Activated CD4-positive, alpha-beta T cell treated with anti-CD3 and anti-CD28 coated beads, Interleukin-2, amount 50 U/mL, for 24 hours (primary cell): ENCODE data around the gene SPATC1L.
A peak's percentile ranks its signal among the peaks of the same experiment; 100 is the strongest.
"Not testable (repeated sequence)": the region's sequence is repeated elsewhere in the genome, so short reads cannot be mapped to it uniquely, and the experiment has no call there.

Experiments
- DNase-seq, 2 donors: peaks; one replicate each; pipeline ENCODE4 v3.0.0-alpha.2; 2020; ENCODE audit warnings: low read depth in 1 of 2, low spot score in 1 of 2

The SPATC1L gene

DNA sequence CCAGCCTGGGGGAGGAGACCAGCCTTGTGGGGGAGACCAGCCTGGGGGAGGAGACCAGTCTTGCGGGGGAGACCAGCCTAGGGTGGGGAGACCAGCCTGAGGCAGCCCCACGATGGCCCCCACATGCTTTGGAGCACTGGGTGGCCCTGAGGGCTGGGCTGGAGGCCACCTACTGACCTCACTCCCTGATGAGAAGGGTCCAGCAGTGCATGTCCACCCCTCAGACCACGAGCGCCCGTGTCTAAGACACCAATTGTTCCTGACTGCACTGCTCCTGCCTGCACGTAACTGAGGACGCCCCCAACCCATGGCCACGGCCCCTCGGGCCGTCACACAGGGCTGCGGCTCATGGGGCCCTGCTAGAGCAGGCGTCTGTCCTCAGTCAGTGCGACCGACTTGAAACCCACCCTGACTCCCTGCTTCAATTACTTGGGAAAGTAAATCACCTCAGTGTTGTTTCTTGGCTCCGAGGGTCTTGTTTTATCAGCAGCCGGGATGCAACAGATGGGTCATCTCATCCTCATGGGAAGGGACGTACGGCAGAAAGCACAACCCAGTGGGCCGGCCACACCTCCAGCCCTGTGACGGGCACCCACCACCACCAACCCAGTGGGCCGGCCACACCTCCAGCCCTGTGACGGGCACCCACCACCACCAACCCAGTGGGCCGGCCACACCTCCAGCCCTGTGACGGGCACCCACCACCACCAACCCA lies at the start of gene SPATC1L:
Gene SPATC1L, minus strand, starts transcription at position 550 of the 715 bp plus-strand sequence. CDS start 1,643 bp downstream, outside the sequence.
- DNase-seq, result peak in 1 of 2 donors; percentile 14

DNA sequence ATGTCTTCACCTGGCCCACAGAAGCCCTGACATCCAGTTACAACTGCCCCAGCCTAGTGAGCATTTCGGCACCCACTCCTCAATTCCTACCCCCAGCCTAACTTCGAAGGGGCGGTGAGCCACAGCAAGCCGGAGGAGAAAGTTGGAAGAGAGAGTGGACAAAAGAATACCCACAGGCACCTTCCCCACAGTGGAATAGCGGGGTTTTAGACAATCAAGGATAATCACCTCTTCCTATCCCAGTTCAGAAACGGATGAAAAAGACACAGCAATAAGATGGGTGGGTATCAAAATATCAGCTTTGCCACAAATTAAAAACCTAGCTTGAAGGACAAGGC lies 45.6 kb upstream of the SPATC1L start:
- DNase-seq, result no peak

DNA sequence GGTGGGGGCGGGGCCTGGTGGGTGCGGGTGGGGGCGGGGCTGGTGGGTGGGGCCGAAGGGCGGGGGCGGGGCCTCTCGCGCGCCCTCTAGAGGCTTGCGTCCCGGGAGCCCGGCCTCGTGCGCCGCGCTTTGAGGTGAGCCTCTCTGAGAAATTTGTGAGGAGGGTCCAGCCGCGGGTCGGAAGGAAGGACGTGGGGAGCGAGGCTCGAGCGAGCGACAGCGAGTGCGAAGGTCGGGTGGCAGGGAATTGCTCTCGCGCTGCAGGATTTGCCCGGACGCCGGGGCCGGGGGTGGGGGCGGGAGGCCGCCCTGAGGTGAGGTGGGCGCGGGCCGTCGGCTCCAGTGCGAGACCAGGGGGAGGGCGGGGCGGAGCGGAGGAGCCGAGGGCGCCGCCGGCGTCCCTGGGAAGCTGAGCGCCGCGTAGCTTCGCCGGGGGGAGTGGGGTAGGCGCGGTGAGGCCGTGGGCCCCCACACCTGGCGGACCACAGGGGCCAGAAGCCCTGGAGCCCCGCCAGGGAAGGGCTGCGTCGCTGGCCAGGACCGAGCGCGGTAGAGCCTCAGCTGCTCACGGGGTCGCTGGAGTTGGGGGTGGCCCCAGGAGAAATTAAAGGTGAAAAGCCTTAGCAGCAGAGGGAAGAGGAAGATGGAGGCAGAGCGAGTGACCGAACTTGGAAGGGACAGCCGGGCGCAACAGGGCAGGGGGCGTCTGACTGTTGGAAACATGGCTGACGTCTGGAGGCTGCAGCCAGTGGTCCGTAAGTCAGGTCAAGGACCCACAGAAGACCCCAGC lies 45.1 kb upstream of the SPATC1L start:
- no peak for DNase-seq

DNA sequence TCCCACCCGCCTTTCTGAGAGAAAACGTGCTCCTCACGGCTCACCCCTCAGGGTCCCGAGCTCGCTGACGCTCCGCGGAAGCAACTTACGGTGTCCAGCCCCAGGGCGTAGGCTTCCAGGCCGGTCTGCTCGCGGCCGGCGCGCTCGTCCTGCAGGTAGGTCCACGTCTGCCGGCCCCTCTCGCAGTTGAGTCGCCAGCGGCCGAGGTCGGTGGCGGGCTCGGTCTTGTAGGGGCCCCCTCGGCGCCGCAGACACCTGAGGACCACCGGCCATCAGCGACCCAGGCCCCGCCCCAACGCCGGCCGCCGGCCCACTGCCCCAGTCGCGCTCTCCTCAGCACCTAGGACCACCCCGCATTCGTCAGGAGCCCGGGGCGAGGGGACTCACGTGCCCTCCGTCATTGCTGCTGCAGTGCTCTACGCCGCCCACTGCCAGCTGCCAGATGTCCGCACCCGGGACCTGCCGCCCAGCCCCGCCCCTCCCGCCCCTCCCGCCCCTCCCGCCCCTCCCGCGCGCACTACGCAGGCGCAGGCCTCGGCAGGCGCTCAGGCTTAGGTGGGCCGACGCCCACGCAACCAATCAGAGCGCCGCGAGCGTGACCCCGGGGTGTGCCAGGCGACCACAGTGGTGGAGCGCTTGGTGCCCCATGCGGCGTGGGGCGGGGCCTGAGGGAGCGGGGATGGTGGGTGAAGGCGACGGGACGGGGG lies 44.2 kb upstream of the SPATC1L start, which contains the start of gene LSS:
Gene LSS, minus strand, starts transcription at position 430 of the 707 bp plus-strand sequence. Its CDS starts 29 bp downstream, at position 401.
- DNase-seq, result peak; percentile 83 to 92

DNA sequence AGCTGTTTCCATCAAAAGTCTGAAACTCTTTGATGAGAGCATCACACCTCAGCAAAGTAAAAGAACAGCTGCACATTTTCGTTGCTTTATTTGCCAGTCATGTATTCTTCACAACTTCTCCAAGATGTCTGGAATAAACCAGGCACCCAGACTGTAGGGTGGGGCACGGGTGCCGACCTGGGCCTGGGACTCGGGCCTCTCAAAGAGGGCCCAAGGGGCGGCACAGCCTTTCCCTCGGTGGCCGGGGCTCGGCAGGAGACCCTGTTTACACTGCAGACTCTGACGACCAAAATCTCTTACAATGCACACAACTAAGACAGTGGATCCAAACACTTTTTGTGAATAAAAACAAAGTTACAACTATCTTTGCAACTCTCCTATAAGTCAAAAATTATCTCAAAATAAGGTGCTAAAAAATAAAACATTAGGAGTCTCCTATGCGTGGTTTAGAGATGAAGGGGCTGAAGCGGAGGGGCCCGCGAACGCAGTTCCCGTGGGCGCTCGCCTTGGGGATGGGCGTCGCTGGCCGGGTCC lies 43.6 kb upstream of the SPATC1L start:
- no peak for DNase-seq

DNA sequence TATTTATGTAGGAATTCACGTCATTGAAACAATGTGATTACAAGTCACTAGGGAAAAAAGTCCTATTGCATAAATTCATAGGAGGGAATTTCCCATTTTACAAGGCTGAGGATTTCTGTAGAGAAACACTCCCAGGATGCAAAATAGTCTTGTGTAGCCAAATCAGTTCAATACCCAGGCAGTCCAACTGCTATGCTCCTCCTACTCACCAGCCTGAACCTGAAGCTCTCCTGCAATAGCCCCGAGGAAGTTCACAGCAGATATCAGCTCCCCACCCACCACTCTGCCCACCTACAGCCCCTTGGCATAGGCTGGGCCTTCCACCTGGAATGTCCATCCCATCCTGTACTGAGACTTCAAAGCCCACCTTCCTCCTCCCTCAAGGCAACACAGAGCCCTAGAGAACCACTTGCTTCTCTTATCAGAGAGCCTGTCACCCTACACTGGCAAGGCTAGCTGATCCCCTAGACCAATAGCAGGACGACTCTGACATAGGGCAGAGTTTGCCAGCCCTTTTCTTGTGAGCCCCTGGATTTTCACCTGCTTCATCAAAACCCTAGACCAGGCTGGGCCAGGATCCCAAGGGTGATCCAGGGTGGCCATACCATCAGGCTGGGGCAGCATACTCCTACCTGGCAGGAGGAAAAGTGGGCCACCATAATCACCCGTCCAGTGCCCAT lies 42.8 kb upstream of the SPATC1L start:
- DNase-seq, result no peak

DNA sequence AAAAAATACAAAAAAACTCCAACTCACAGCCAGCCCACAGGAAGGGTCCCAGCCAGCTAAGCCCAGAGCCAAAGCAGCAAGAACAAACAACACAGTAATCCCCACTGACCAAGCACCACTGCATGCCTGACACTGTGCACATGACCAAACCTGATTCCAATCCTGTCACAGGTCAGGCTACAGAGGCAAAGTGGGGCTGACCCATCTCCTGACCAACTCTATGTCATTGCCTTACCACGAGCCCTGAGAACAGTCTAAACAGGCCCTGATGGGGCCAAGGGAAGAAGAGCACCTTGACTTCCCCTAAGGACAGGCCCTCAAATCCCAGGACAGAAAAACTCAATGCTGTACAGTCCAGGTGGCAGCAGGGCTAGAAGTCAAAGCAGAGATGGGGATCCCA lies 41.9 kb upstream of the SPATC1L start:
- no peak for DNase-seq

DNA sequence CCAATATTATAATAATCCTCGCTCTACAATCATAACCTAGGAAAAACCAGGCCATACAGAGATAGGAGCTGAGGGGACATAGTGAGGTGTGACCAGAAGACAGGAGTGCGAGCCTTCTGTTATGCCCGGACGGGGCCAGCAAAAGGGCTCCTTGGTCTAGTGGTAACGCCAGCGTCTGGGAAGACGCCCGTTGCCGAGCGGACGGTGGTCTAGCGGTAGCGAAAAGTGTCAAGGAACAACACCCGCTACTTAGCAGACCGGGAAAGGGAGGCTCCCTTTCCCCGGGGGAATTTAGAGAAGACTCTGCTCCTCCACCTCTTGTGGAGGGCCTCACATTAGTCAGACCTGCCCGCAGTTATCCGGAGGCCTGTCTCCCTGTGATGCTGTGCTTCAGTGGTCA lies 39.4 kb upstream of the SPATC1L start:
- DNase-seq, result not testable (repeated sequence)

DNA sequence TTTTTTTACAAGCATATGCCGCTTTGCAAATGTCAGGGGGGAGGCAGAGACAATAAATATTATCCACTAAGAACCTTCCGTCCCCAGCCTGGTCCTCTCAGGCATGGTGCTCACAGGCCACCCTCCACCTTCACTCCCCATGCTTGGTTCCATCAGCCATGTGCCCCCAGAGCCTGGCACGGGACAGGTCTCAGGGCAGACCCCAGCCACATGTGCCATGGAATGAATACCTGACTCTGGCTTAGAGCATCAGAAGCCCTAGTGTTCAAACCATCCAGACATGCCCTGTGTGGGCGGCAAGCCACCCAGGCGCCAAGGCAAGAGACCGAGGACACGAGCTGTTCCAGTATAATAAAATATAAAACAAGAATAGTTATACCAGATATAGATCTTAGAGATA lies 39.0 kb upstream of the SPATC1L start:
- no peak for DNase-seq

DNA sequence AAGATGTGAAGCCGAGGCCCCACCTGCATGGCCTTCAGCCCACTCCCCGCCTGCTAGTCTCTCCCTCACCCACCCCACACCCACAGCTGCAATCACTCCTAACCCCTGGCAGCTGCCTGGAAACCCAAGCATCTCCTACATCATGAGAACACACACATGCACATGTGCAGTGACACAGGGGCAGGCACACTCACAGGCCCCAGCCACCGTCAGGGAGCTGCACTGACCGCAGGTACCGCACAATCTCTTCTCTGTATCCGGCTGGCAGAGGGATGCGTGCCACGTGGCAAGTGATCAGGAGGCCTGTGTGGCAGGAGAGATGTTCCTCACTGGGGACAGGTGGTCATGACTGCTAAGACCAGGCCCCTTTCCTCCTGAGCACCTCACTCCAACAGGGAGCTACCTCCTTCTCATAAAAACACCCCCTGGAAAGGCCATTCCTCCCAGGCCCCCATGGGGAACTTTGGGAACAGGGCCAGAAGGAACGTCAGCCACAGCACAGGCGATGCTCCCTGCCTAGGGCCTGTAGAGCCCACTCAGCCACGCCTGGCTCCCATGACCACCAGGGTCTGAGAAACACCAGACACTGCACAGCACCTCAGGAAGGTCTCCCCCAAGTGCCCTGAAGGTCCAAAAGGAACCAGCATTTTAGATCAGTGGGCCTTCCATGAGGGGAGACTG lies 38.3 kb upstream of the SPATC1L start:
- DNase-seq, result no peak

DNA sequence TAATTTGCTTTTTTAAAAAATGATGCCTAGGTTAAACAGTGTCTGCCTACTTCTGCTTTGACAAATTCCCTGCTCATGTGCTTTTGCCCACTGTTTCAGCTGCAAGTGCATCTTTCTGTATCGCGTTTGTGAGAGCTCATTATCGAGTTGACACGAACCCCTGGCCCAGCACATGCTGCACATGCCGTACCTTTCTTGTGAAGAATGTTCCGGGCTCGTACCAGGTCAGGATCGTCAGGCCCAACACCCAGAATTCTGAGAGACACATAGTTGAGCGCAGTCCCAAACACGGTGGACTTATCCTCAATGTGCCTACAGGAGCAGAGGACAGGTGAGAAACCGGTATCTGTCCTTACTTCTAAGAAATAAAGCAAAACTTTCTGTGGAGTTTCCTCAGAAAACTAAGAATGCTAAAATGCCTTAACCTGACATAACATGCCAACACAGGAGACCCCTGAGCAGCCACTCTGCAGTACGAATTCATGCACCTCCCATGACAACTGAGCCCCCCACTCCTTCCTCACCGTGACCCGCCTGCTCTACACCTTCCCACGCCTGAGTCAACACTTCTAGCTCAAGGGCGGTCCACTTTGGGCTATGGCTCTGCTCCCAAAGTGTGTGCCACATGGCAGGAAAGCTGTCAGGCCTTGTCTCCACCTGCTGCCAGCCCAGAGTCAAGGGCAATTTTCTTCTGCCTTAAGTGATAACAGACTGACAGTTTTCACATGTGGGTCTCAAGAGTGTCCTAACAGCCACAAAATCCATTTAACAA lies 37.6 kb upstream of the SPATC1L start:
- DNase-seq, result no peak

DNA sequence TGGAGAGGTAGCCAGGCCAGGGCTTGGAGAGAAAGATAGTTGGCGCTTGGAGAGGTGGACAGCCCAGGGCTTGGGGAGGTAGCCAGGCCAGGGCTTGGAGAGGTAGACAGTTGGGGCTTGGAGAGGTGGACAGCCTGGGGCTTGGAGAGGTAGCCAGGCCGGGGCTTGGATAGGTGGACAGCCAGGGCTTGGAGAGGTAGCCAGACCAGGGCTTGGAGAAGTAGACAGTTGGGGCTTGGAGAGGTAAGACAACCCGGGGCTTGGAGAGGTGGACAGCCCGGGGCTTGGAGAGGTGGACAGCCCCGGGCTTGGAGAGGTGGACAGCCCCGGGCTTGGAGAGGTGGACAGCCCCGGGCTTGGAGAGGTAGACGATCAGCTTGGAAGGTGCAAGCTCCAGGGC lies 36.6 kb upstream of the SPATC1L start:
- no peak for DNase-seq

DNA sequence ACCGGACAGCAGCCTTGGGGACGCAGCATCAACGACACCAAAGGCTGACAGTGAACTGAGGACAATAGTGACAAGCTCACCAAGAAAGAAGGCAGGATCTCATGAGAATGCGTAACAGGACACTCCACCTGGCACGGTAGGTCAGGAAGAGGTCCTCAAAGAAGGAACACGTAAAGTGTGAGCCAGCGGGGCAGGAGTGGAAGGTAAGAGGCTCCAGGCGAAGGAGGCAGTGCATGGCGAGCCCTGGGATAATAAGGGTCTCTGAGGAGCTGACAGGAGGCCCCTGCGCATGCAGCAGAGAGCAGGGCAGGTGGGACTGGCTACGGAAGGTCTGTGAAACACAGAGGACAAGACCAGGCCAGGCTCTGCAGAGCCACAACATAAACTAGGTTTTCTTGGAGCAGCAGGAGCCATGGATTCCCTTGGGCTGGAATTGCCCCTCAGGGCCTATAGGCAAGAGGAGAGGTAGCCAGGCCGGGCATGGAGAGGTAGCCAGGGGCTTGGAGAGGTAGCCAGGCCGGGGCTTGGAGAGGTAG lies 36.1 kb upstream of the SPATC1L start:
- no peak for DNase-seq

DNA sequence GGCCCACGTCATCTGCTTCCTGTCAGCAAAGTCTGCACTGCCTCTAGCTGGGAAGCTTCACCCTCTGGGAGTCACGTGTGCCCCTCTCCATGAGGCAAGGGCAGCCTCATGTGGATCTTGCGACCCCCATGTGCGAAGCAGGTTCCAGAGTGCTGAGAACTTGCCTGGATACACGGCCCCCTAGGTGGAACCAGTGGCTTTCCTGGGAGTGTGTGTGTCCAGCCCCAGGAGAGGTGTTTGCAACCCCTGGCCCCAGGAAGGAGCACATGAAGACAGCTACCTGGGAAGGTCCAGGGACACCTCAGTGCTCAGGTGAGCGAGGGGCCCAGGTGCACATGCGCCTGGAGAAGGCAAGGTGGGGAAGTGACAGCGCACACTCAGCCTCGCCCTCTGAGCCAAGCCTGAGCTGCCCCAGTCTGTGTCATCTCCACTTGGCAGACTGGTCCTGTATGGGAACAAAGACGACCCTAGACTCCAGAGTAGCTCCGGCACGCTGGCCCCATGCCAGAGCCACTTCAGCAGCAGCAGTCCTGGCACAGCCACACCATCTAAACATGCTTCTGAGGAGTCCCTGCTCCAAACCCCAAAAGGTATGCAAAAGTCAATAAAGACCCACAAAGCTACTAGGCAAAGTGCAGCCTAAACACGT lies 35.5 kb upstream of the SPATC1L start:
- no peak for DNase-seq

DNA sequence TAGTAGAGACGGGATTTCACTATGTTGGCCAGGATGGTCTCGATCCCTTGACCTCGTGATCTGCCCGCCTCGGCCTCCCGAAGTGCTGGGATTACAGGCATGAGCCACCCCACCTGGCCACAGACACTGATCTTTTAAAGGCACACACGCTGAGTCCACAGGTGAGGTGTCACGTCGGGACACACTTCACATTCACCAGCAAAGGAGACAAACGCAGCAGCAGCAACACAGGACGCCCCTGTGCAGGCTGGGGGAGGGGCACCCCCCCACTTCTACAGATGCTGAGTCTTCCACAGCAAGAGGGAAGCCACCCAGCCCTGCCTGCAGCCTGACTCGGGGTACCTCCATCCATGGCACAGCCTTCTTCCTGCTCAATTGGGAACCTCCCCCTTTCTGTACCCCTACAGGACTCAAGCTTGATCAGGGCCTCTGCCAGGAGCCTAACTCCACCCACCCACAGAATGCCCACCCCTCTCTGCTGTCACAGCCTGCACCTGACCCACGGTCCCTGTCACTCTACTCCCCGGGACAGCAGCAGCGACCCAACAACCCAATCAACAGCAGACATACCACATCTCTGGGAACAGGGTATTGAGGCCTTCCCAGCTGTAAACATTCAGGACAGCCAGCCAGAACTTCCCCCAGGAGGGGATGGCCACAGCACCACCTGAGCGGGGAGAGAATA lies 34.8 kb upstream of the SPATC1L start:
- no peak for DNase-seq

DNA sequence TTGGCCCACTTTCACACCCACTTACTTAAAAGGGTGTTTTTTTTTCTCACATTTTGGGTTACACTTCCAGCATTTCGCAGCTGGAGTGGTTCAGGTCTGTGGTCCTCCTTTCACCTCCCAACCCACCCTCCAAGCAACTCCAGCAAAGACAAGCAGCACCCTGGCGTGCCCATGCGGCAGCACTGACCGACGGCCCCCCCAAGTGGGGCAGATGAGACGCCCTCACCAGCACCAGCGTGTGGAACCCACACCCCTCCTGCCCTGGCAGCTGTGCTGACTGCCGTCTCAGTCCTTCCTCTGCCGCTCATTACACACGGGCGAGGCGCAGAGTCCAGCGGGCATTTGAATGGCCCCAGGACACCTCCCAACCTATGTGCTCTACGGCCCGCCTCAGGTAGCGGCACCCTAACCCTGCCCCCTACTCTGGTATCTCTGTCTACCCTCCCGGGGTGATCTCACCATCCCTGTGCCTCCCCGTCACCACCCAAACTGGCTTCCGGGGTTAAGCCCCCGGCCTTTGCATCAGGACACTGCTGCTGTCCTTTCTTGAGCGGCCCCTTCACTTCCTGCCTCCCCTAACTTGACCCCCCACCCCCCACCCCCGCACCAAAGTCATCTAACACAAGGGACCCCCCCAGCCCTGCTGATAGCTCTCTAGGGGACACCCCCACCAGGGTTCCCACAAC lies 33.4 kb upstream of the SPATC1L start:
- no peak for DNase-seq

DNA sequence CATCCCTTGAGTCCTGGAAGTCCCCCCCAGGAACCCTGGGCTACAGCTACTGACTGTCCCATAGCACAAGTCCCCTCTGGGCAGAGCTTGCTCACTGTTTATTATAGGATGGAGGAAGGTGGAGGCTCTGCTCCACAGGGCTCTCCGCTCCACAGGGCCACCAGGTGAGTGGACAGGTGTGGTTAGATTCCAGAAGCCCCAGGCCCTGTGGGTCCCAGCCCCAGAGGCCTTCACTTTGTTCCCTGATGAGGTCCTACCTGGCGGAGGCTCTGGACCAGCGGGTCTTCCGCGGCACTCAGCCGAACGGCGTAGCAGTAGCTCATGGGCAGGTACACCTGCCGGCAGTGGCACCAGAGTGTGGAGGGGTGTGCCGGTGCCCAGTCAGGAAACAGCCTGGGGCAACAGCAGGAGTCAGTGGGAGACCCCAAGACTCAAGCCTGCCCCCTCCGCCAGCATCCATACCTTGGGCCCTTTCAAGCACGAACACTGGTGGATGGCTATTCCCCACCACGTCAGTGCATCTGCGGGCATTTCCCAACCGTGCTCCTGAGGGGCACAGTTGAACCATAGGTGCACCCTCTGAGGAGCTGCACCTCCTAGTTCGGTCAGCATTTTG lies 32.0 kb upstream of the SPATC1L start:
- DNase-seq, result no peak
